SJSA1 (cell line): ENCODE data around the gene ZC3H11A. TPM values are rescaled to one million over a fixed set of nuclear protein-coding genes. Genes with fewer than 3 reads are reported as not detected.
"Not testable (repeated sequence)": the region's sequence is repeated elsewhere in the genome, so short reads cannot be mapped to it uniquely, and the experiment has no call there.

ENCODE experiments used
- DNase-seq, 2 experiments: peaks; one replicate each; pipeline ENCODE4 v3.0.0-alpha.2; 2015 to 2020; ENCODE audit warnings: low spot score in 2 of 2, low read depth in 1 of 2
- H3K27ac ChIP-seq: fragments of 250-450 bp; sonication (Bioruptor Pico); 2 replicates; pipeline ENCODE4 v1.5.1; 2020; ENCODE audit warnings: mild to moderate bottlenecking, moderate library complexity
- H3K27me3 ChIP-seq: fragments of 250-450 bp; sonication (Bioruptor Pico); replicated peaks from 2 replicates; pipeline ENCODE4 v1.5.1; 2020; ENCODE audit warnings: mild to moderate bottlenecking, moderate library complexity
- H3K36me3 ChIP-seq: fragments of 250-450 bp; sonication (Bioruptor Pico); 2 replicates; pipeline ENCODE4 v1.5.1; 2020; ENCODE audit warnings: mild to moderate bottlenecking
- H3K4me1 ChIP-seq: fragments of 250-450 bp; sonication (Bioruptor Pico); replicated peaks from 2 replicates; pipeline ENCODE4 v1.6.1; 2021; ENCODE audit warnings: mild to moderate bottlenecking
- H3K4me3 ChIP-seq: fragments of 250-450 bp; sonication (Bioruptor Pico); 2 replicates; pipeline ENCODE4 v1.5.1; 2020; ENCODE audit warnings: mild to moderate bottlenecking
- H3K9me3 ChIP-seq: fragments of 250-450 bp; sonication (Bioruptor Pico); replicated peaks from 2 replicates; pipeline ENCODE4 v1.5.1; 2020; ENCODE audit warnings: mild to moderate bottlenecking
- total RNA-seq: library from RNA; depleted of rRNA; stranded (reverse); fragments of >200 nt; shearing (Covaris generic); gene quantifications from 2 replicates; pipeline ENCODE4 v1.2.3, GENCODE V29; 2014; rRNA removed

The ZC3H11A gene
- 73.5 and 99.3 TPM in 2 replicates for total RNA-seq

GRCh38 chr1:203795441-203796235, at the start of gene ZC3H11A, which contains the start of gene ZBED6:
Gene ZC3H11A (plus strand): TSS chr1:203795623. CDS start chr1:203817071, 21,448 bp downstream.
Gene ZBED6 (plus strand): TSS chr1:203795623. CDS start chr1:203797523, 1,900 bp downstream.
- Histone ChIP-seq H3K4me3 (peak within 1 kb of the TSS; percentile 68), H3K36me3 (peaks cover 47% of the 10 kb centered on the region), H3K27me3 (no peaks in the 10 kb centered on the region), H3K27ac (peak within 1 kb of the TSS; percentile 98), H3K4me1 (peaks cover 14% of the 10 kb centered on the region), H3K9me3 (no peaks in the 10 kb centered on the region)
- DNase-seq, result peak; percentile 95 to 99

DNA sequence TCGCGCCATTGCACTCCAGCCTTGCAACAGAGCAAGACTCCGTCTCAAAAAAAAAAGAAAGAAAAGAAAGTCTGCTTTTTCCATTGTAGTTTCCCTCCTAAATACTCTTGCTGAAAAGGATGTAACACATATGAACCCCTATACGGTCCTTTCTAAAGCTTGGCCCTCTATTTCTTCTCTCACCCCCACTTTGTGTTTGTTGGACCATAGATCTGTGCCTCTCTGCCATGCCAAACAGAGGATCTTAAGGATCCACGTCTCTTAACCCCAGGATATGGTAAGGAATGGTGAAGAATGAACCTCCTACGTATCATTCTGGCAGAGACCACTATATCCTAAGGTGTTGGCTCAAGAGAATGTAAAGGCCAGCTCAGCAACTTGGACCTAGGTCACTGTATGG, 49.1 kb upstream of the ZC3H11A start:
- no peak overlapping the region for H3K4me3 ChIP-seq
- no peaks in the 10 kb centered on the region for H3K9me3 ChIP-seq
- no peak overlapping the region for H3K27ac ChIP-seq
- H3K4me1 ChIP-seq, result peaks cover 12% of the 10 kb centered on the region
- no peaks in the 10 kb centered on the region for H3K27me3 ChIP-seq
- no peak for DNase-seq
- H3K36me3 ChIP-seq, result peaks cover 8% of the 10 kb centered on the region

DNA sequence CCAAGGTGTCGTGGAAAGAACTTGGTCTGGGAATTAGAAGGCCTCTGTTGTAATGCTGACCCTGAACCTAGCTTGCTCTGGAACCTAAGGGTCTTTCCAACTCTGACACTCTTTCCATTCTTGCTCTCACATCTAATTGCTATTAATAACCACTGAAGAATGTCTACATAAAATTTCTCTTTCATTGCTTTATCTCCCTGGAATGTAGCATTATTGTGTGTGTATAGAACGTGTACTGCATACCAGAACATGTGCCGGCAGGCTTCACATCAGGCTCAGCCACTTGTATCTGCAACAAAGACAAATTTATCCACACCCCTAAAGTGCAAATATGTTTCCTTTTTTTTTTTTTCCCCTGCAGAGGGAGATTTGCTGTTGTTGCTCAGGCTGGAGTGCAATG, 44.4 kb upstream of the ZC3H11A start:
- H3K27ac ChIP-seq, result peak overlapping the region; percentile 57
- H3K9me3 ChIP-seq, result no peaks in the 10 kb centered on the region
- peaks cover 16% of the 10 kb centered on the region for H3K4me1 ChIP-seq
- no peaks in the 10 kb centered on the region for H3K36me3 ChIP-seq
- no peak overlapping the region for H3K4me3 ChIP-seq
- peak; percentile 60 to 72 for DNase-seq
- no peaks in the 10 kb centered on the region for H3K27me3 ChIP-seq

DNA sequence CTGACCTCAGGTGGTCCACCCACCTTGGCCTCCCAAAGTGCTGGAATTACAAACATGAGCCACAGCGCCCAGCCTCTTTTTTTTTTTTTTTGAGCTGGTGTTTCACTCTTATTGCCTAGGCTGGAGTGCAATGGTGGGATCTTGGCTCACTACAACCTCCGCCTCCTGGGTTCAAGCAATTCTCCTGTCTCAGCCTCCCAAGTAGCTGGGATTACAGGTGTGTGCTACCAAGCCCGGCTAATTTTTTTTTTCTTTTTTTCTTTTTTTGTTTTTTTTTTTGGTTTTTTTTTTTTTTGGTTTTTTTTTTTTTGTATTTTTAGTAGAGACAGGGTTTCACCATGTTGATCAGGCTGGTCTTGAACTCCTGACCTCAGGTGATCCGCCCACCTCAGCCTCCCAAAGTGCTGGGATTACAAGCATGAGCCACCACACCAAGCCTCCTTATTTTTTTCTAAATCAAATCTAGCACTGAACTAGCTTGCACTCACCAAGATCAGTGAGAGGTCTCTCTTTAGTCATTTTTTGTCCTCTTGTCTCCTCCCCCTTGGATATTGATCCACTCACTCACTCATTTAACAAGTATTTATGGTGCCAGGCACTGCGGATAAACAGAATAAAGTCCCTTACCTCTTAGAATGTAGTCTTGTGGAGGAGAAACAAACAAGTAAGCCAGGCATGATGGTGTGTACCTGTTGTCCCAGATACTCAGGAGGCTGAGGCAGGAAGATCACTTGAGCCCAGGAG, 43.6 kb upstream of the ZC3H11A start:
- H3K27me3 ChIP-seq, H3K4me3 ChIP-seq, DNase-seq, H3K9me3 ChIP-seq, H3K36me3 ChIP-seq: not testable (repeated sequence)
- Histone ChIP-seq H3K27ac (peak overlapping the region; percentile 14; the same call in 1 of the 2 replicates), H3K4me1 (peaks cover 22% of the 10 kb centered on the region)

GRCh38 chr1:203754455-203754864, 41.0 kb upstream of the ZC3H11A start:
- Histone ChIP-seq H3K36me3 (no peaks in the 10 kb centered on the region), H3K27ac (no peak overlapping the region), H3K9me3 (no peaks in the 10 kb centered on the region), H3K27me3 (no peaks in the 10 kb centered on the region), H3K4me3 (no peak overlapping the region), H3K4me1 (peaks cover 22% of the 10 kb centered on the region)
- no peak for DNase-seq

- H3K27me3 ChIP-seq, result no peaks in the 10 kb centered on the region
- DNase-seq, result no peak
- H3K4me1 ChIP-seq, result peaks cover 12% of the 10 kb centered on the region
- no peak overlapping the region for H3K27ac ChIP-seq
- no peaks in the 10 kb centered on the region for H3K9me3 ChIP-seq
- no peaks in the 10 kb centered on the region for H3K36me3 ChIP-seq
- H3K4me3 ChIP-seq, result no peak overlapping the region
Measured at GRCh38 chr1:203756036-203756435, 39.4 kb upstream of the ZC3H11A start.

DNA sequence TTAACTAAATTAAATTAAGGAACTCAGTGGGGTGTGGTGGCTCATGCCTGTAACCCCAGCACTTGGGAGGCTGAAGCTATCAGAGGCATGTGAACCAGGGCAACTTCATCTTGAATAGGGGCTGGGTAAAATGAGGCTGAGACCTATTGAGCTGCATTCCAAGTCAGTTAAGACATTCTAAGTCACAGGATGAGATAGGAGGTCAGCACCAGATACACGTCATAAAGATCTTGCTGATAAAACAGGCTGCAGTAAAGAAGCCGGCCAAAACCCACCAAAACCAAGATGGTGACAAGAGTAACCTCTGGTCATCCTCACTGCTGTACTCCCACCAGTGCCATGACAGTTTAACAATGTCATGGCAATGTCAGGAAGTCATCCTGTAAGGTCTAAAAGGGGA, 36.7 kb upstream of the ZC3H11A start:
- not testable (repeated sequence) for H3K36me3 ChIP-seq, H3K27ac ChIP-seq, DNase-seq, H3K27me3 ChIP-seq, H3K4me1 ChIP-seq, H3K4me3 ChIP-seq, H3K9me3 ChIP-seq

DNA sequence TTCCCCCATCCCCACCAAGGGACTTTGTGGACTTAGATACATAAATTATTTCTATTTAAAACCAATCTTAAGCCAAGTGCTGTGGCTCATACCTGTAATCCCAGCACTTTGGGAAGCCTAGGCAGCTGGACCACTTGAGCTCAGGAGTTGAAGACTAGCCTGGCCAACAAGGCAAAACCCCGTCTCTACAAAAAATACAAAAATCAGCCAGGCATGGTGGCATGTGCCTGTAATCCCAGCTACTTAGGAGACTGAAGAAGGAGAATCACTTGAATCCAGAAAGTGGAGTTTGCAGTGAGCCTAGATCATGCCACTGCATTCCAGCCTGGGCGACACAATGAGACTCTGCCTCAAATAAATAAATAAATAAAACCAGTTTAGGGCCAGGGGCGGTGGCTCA, 34.9 kb upstream of the ZC3H11A start:
- no peaks in the 10 kb centered on the region for H3K9me3 ChIP-seq
- no peak overlapping the region for H3K4me3 ChIP-seq
- DNase-seq, result no peak
- H3K4me1 ChIP-seq, result peaks cover 6% of the 10 kb centered on the region
- H3K36me3 ChIP-seq, result no peaks in the 10 kb centered on the region
- H3K27me3 ChIP-seq, result no peaks in the 10 kb centered on the region
- no peak overlapping the region for H3K27ac ChIP-seq

DNA sequence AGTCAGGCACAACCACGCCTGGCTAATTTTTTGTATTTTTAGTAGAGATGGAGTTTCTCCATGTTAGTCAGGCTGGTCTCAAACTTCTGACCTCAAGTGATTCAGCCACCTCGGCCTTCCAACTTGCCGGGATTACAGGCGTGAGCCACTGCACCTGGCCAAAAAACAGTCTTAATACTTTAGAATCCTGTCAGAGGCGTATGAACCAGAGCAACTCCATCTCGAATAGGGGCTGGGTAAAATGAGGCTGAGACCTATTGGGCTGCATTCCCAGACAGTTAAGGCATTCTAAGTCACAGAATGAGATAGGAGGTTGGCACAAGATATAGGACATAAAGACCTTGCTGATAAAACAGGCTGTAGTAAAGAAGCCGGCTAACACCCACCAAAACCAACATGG, 33.5 kb upstream of the ZC3H11A start:
- H3K27ac ChIP-seq, DNase-seq, H3K27me3 ChIP-seq, H3K36me3 ChIP-seq, H3K4me3 ChIP-seq, H3K4me1 ChIP-seq, H3K9me3 ChIP-seq: not testable (repeated sequence)

DNA sequence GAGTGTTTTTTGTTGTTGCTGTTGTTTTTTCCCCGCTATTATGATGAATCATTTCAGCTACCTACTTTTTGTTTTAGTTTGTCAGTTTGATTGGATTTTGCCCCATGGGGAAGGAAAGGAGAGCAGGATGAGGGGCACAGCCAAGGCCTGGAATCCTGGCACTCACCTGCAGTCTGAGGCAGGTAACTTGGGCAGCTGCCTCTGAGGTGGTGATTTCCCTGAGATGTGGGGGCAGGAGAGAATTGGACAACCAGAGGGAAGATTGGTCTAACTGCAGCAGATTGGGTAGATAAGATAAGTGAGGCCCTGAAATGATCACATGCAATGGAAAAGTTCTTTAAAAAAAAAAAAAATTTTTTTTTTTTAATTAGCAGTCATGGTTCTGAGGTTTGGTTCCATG, 31.9 kb upstream of the ZC3H11A start:
- Histone ChIP-seq H3K4me3 (no peak overlapping the region), H3K9me3 (no peaks in the 10 kb centered on the region), H3K4me1 (no peaks in the 10 kb centered on the region), H3K27me3 (0 out of 2 replicates have a peak, but pooled peaks cover 3% of the 10 kb centered on the region), H3K27ac (no peak overlapping the region), H3K36me3 (no peaks in the 10 kb centered on the region)
- no peak for DNase-seq

DNA sequence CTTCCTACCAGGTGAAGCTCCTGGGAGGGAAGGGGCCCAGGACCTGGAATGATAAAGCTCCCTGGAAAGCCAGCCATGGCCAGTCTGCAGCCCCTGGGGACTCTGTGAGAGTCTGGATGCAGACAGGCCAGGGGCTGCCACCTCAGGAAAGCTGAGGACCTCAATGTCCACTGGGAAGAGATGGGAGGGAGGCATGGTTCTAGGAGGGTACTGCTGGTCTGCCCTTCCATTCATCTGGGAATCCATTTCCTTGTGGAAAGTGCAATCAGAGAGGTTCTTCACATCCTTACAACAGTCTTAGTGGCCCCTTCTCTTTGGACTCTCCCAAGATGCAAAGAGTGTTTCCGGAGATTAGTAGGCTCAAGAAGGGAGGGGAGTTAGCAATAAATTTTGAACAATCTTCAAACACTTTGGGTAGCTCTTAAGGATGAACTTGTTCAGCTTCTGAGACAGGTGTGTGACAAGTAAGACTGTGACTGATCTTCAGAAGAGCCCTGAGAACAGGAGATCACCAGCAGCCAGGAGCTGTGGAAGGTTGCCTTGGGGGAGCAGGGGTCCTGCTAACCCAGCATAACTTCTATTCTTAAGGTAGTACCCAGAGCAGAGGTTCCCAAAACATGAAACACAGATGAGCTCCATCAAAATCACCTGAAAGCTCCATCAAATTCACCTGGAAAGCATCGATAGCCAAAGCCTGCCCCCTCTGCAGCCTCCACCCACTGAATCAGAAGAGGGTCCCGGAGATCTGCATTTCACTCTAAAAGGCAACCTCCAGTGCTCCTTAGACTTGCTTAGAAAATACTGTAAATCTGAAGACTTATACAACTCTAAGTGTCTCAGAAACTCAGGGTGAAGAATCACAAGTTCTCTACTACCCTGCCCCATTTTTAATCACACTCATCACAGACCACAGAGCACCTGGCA, 31.1 kb upstream of the ZC3H11A start:
- no peak overlapping the region for H3K4me3 ChIP-seq
- 0 out of 2 replicates have a peak, but pooled peaks cover 3% of the 10 kb centered on the region for H3K27me3 ChIP-seq
- DNase-seq, result no peak
- no peak overlapping the region for H3K27ac ChIP-seq
- H3K9me3 ChIP-seq, result no peaks in the 10 kb centered on the region
- no peaks in the 10 kb centered on the region for H3K4me1 ChIP-seq
- no peaks in the 10 kb centered on the region for H3K36me3 ChIP-seq

DNA sequence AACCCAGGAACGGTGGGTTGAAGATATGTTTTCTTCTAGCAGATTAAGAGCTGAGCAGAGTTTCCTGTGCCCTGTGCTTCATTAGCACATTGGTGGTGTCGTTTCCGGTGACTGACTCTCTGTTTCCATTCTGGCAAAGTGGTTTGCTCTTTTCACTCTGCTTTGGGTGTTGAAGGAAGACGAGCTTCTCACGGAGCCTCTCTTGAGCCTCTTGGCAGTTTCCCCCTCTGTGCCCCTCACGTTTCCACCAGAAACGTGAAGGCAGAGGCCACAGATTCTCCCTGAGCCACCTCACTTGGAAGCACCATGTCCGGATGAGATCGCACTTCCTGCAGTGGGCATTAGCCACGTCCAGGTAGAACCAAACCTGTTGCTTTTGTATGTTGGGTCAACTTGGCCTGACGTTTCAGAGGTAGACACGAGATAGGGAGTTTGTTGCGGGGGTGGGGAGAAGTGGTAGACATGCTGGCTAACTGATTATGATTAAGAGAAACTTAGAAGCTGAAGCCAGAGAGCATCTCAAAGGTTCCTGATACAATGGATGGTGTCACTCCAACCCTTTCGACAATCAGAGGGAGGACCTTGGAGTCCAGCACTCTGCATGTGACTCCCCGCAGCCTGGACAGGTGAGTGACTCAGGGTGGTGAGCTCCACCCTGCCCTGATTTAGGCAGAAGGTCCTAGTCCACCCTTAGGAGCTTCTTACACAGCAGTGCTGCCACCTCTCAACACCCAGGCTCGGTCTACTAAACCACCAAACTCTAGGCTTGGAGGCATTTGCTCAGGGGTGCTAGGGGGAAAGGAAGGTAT, 30.2 kb upstream of the ZC3H11A start, which contains the start of gene LAX1:
LAX1 (plus strand) TSS at position 155 of the 809 bp plus-strand sequence; CDS start at position 538, 383 bp downstream.
- Histone ChIP-seq H3K9me3 (no peaks in the 10 kb centered on the region), H3K27ac (no peak within 1 kb of the TSS)
- no peak for DNase-seq

More for the DNA sequence above, 30.2 kb upstream of the ZC3H11A start, which contains the start of gene LAX1:
- 0 out of 2 replicates have a peak, but pooled peaks cover 3% of the 10 kb centered on the region for H3K27me3 ChIP-seq
- no peaks in the 10 kb centered on the region for H3K4me1 ChIP-seq
- no peaks in the 10 kb centered on the region for H3K36me3 ChIP-seq
- no peak within 1 kb of the TSS for H3K4me3 ChIP-seq
